H1 (cell line): ENCODE results near the gene CHCHD6. TPM values are rescaled to one million over a fixed set of nuclear protein-coding genes. Genes with fewer than 3 reads are reported as not detected.

Source experiments
- CTCF ChIA-PET: fragments of 300-600 bp; sonication (Branson Sonifier 250); formaldehyde crosslinking; loops from one replicate; lab custom pipeline; 2021; ENCODE audit not compliant: partially characterized antibody; lab: Charles Lee
- POLR2A ChIA-PET: fragments of 300-600 bp; sonication (Branson Sonifier 250); formaldehyde crosslinking; loops from one replicate; lab custom pipeline; 2021; ENCODE audit warnings: inconsistent platforms; ENCODE audit not compliant: partially characterized antibody; lab: Charles Lee
- DNase-seq, 2 experiments: peaks; one replicate each; pipeline versions ENCODE4 v3.0.0 to v3.0.0-alpha.2; 2010 to 2022; ENCODE audit warnings: low spot score in 2 of 2, low read depth in 1 of 2, mixed read lengths in 1 of 2
- FAIRE-seq: peaks from 2 replicates; lab custom pipeline; 2011; peaks lifted over from hg19 to GRCh38; lab: Jason Lieb, UNC
- H2AFZ ChIP-seq: 2 replicates; pipeline ENCODE4 v1.8.1; 2012; ENCODE audit warnings: low read length, inconsistent platforms
- H2AK5ac ChIP-seq: 2 replicates; pipeline ENCODE4 v1.6.1; 2013; ENCODE audit warnings: low read depth, low read length
- H2BK120ac ChIP-seq: replicated peaks from 2 replicates; pipeline ENCODE3; 2013; ENCODE audit warnings: low read depth, low read length, inconsistent platforms
- H2BK12ac ChIP-seq: 2 replicates; pipeline ENCODE4 v1.6.1; 2013; ENCODE audit warnings: low read depth, low read length
- H2BK15ac ChIP-seq: 2 replicates; pipeline ENCODE4 v1.6.1; 2013; ENCODE audit warnings: low read length
- H2BK20ac ChIP-seq: 2 replicates; pipeline ENCODE4 v1.6.1; 2013; ENCODE audit warnings: low read length
- H2BK5ac ChIP-seq: 2 replicates; pipeline ENCODE4 v1.6.1; 2013; ENCODE audit warnings: low read depth, low read length
- H3K14ac ChIP-seq: 2 replicates; pipeline ENCODE4 v1.6.1; 2013; ENCODE audit warnings: inconsistent platforms; ENCODE audit not compliant: insufficient read length
- H3K18ac ChIP-seq: 2 replicates; pipeline ENCODE4 v1.6.1; 2013; ENCODE audit warnings: low read length; ENCODE audit errors: extremely low read depth
- H3K23ac ChIP-seq: 2 replicates; pipeline ENCODE4 v1.6.1; 2013; ENCODE audit warnings: inconsistent platforms; ENCODE audit not compliant: insufficient read length
- H3K23me2 ChIP-seq: 2 replicates; pipeline ENCODE4 v1.6.1; 2013; ENCODE audit warnings: low read depth, low read length
- H3K27ac ChIP-seq: 2 replicates; pipeline ENCODE4 v1.6.1; 2011; ENCODE audit warnings: low read depth, low read length, inconsistent platforms
- H3K27me3 ChIP-seq, 4 experiments: replicated peaks in 1 of 4; 1 replicate in 1 of 4; 2 replicates in 3 of 4; pipeline versions ENCODE4 v1.6.1 to v1.8.1; 2011 to 2013; ENCODE audit warnings: low read length in 3 of 4, mild to moderate bottlenecking in 3 of 4, inconsistent platforms in 2 of 4, mixed read lengths in 2 of 4, moderate library complexity in 1 of 4; ENCODE audit not compliant: control insufficient read depth in 3 of 4, insufficient read depth in 3 of 4; ENCODE audit errors: extremely low read depth in 1 of 4
- H3K36me3 ChIP-seq, 4 experiments: 2 replicates each; pipeline versions ENCODE4 v1.6.1 to v1.8.1; 2011 to 2013; ENCODE audit warnings: mild to moderate bottlenecking in 4 of 4, low read length in 3 of 4, moderate library complexity in 2 of 4, control low read depth in 1 of 4, inconsistent platforms in 1 of 4; ENCODE audit not compliant: insufficient read depth in 4 of 4, control insufficient read depth in 2 of 4
- H3K4ac ChIP-seq: replicated peaks from 2 replicates; pipeline ENCODE3; 2013; ENCODE audit warnings: low read length, low read depth, mixed read lengths, inconsistent platforms; ENCODE audit not compliant: insufficient read length
- H3K4me1 ChIP-seq, 4 experiments: replicated peaks in 1 of 4; 1 replicate in 1 of 4; 2 replicates in 3 of 4; pipeline versions ENCODE4 v1.6.1 to v1.8.1; 2011 to 2013; ENCODE audit warnings: low read length in 3 of 4, inconsistent platforms in 2 of 4, mixed read lengths in 1 of 4; ENCODE audit not compliant: insufficient read depth in 4 of 4, control insufficient read depth in 3 of 4
- H3K4me2 ChIP-seq, 2 experiments: 2 replicates each; pipeline versions ENCODE4 v1.6.1 to v1.8.1; 2011 to 2013; ENCODE audit warnings: low read depth in 2 of 2, low read length in 2 of 2, control low read depth in 1 of 2, inconsistent platforms in 1 of 2, mild to moderate bottlenecking in 1 of 2; ENCODE audit not compliant: insufficient read depth in 1 of 2
- H3K4me3 ChIP-seq, 4 experiments: fragments of 200-600, 300-600 bp in 1 of 4; sonication (generic), shearing (Covaris generic), sonication (Bioruptor Twin) in 1 of 4; 2 replicates each; pipeline versions ENCODE4 v1.5.1 to v1.8.1; 2011 to 2016; ENCODE audit warnings: low read length in 4 of 4, low read depth in 3 of 4, control low read depth in 2 of 4, inconsistent platforms in 2 of 4, mild to moderate bottlenecking in 2 of 4, mixed read lengths in 1 of 4, moderate library complexity in 1 of 4; ENCODE audit not compliant: insufficient read depth in 2 of 4; ENCODE audit errors: extremely low read depth in 1 of 4
- H3K56ac ChIP-seq: replicated peaks from 2 replicates; pipeline ENCODE3; 2013; ENCODE audit warnings: low read depth, mild to moderate bottlenecking, mixed read lengths, low read length, inconsistent platforms; ENCODE audit not compliant: insufficient read length
- H3K79me1 ChIP-seq: 2 replicates; pipeline ENCODE4 v1.6.1; 2013; ENCODE audit warnings: low read depth, low read length, control low read depth
- H3K79me2 ChIP-seq, 2 experiments: 2 replicates each; pipeline versions ENCODE4 v1.6.1 to v1.8.1; 2012 to 2013; ENCODE audit warnings: low read length in 2 of 2, mild to moderate bottlenecking in 2 of 2, inconsistent platforms in 1 of 2; ENCODE audit not compliant: insufficient read depth in 2 of 2, control insufficient read depth in 1 of 2
- H3K9ac ChIP-seq, 4 experiments: replicated peaks in 1 of 4; 1 replicate in 1 of 4; 2 replicates in 3 of 4; pipeline versions ENCODE4 v1.6.1 to v1.8.1; 2011 to 2013; ENCODE audit warnings: low read depth in 3 of 4, low read length in 3 of 4, control low read depth in 2 of 4, mild to moderate bottlenecking in 2 of 4, moderate library complexity in 2 of 4, inconsistent platforms in 1 of 4; ENCODE audit errors: extremely low read depth in 1 of 4
- H3K9me3 ChIP-seq, 2 experiments: 2 replicates each; pipeline versions ENCODE4 v1.6.1 to v1.8.1; 2012 to 2013; ENCODE audit warnings: mild to moderate bottlenecking in 2 of 2, moderate library complexity in 2 of 2, control low read depth in 1 of 2, inconsistent platforms in 1 of 2, low read depth in 1 of 2, low read length in 1 of 2, mixed read lengths in 1 of 2; ENCODE audit not compliant: insufficient read depth in 2 of 2
- H4K20me1 ChIP-seq, 2 experiments: replicated peaks in 1 of 2; 2 replicates each; pipeline versions ENCODE3 to v1.8.1; 2011 to 2013; ENCODE audit warnings: inconsistent platforms in 2 of 2, low read length in 2 of 2, mild to moderate bottlenecking in 1 of 2; ENCODE audit not compliant: insufficient read depth in 2 of 2, control insufficient read depth in 1 of 2
- H4K5ac ChIP-seq: 2 replicates; pipeline ENCODE4 v1.6.1; 2013; ENCODE audit warnings: low read length, low read depth, mixed read lengths, inconsistent platforms; ENCODE audit not compliant: insufficient read length
- H4K8ac ChIP-seq: 2 replicates; pipeline ENCODE4 v1.8.0; 2013; ENCODE audit warnings: mild to moderate bottlenecking, moderate library complexity, low read length, inconsistent platforms; ENCODE audit not compliant: insufficient read depth; ENCODE audit errors: extremely low read depth
- H4K91ac ChIP-seq: replicated peaks from 2 replicates; pipeline ENCODE3; 2013; ENCODE audit warnings: low read length, mixed read lengths, inconsistent platforms; ENCODE audit not compliant: insufficient read length
- CTBP2 ChIP-seq: IDR thresholded peaks from 2 replicates; pipeline ENCODE4 v1.7.0; 2011; ENCODE audit warnings: borderline replicate concordance, mild to moderate bottlenecking, moderate library complexity, mixed read lengths, low read length; ENCODE audit not compliant: insufficient read depth, insufficient read length
- FOSL1 ChIP-seq: IDR thresholded peaks from 2 replicates; pipeline ENCODE4 v1.6.1; 2011; ENCODE audit warnings: mild to moderate bottlenecking, low read depth, low read length, moderate library complexity; ENCODE audit not compliant: insufficient read depth
- TAF7 ChIP-seq: optimal IDR thresholded peaks from 2 replicates; pipeline ENCODE3; 2011; ENCODE audit warnings: low read depth, mild to moderate bottlenecking, inconsistent platforms, low read length, moderate library complexity, borderline replicate concordance
- WGBS, 2 experiments: shearing (Covaris generic) in 1 of 2; methylation state at CpG; one replicate each; pipeline versions ENCODE4 v1.1.6 to v1.1.7; 2013 to 2015; ENCODE audit warnings: low lambda C conversion rate in 2 of 2, mixed read lengths in 2 of 2, inconsistent platforms in 1 of 2, low coverage in 1 of 2, missing lambda C conversion rate in 1 of 2; ENCODE audit not compliant: insufficient replicate concordance in 2 of 2, insufficient coverage in 1 of 2, insufficient read length in 1 of 2; ENCODE audit errors: extremely low coverage in 1 of 2, missing lambda C conversion rate in 1 of 2; 5-methylcytosine and 5-hydroxymethylcytosine counted together
- polyA plus RNA-seq, 7 experiments: library from polyadenylated mRNA; depleted of rRNA in 3 of 7; stranded (reverse) in 5 of 7; unstranded in 2 of 7; fragments of >200 nt in 5 of 7; fragments of 200-250 nt in 2 of 7; gene quantifications; 1 replicate in 5 of 7; 2 replicates in 1 of 7; 4 replicates in 1 of 7; pipeline versions ENCODE4 v1.2.1 to v1.2.3, GENCODE V29; 2011 to 2013; ENCODE audit warnings: missing spikeins in 2 of 7, mixed read lengths in 2 of 7
- total RNA-seq: library from RNA; stranded (reverse); fragmentation: NEBNext Ultra II Directional; extraction: Animal tissue kit (Norgen Biotek cat#: 25700); gene quantifications from 2 replicates; pipeline ENCODE4 v1.2.1, GENCODE V29; 2021

Gene CHCHD6
- total and polyA plus RNA-seq, 2 of the 8 experiments (the other 6 are each of a cell fraction or from before 2014, with no cell fraction given) = 32.4 to 37.6 TPM

- H4K8ac ChIP-seq = no peak overlapping the region
- ChIA-PET CTCF (interaction anchor here (0.9 to 8.2 kb wide), 2 partner anchors 8 to 316 kb away, joined by 3 to 42 read pairs; no protein-coding TSS in a partner anchor), POLR2A (no interaction called here)
- no peak for FAIRE-seq
- TF ChIP-seq TAF7 (no peak), FOSL1 (no peak), CTBP2 (no peak)
- H3K4me2 ChIP-seq = no peak overlapping the region
- peaks cover 0 to 10% (median 2%) of the 10 kb centered on the region in 4 experiments; a peak in 3 of 7 replicates for H3K4me1 ChIP-seq
- no peak overlapping the region for H3K27ac ChIP-seq
- no peak overlapping the region for H2BK12ac ChIP-seq
- H3K56ac ChIP-seq = no peak overlapping the region
- no peak for DNase-seq
- H3K9ac ChIP-seq = no peak overlapping the region
- no peaks in the 10 kb centered on the region for H3K9me3 ChIP-seq
- peaks cover 4% of the 10 kb centered on the region for H3K79me1 ChIP-seq
- H2AK5ac ChIP-seq = no peak overlapping the region
- no peak overlapping the region for H3K4ac ChIP-seq
- no peaks in the 10 kb centered on the region for H3K79me2 ChIP-seq
- H2BK20ac ChIP-seq = no peak overlapping the region
- no peak overlapping the region for H3K23ac ChIP-seq
- H2BK120ac ChIP-seq = no peak overlapping the region
- no peak overlapping the region; the same call in 1 of the 2 replicates for H2BK5ac ChIP-seq
- no peak overlapping the region for H4K5ac ChIP-seq
- no peak overlapping the region for H4K91ac ChIP-seq
- H3K36me3 ChIP-seq = no peaks in the 10 kb centered on the region
- no peak overlapping the region for H3K18ac ChIP-seq
- H3K23me2 ChIP-seq = no peaks in the 10 kb centered on the region
- H3K14ac ChIP-seq = no peak overlapping the region
- no peak overlapping the region for H2AFZ ChIP-seq
- peaks cover 0 to 5% of the 10 kb centered on the region in 2 experiments for H4K20me1 ChIP-seq
- H3K4me3 ChIP-seq = no peak overlapping the region
- WGBS, 2 experiments = 85% methylated on average over 6 of the region's 6 CpGs; no CpG with 5 or more reads in 1 of the 2 experiments
- no peak overlapping the region for H2BK15ac ChIP-seq
- H3K27me3 ChIP-seq = no peaks in the 10 kb centered on the region
These were observed 41.8 kb downstream of the CHCHD6 start for GRCh38 chr3:126745760-126746394.
